Measurements from ENCODE around the gene DCLRE1C. TPM values are rescaled to one million over a fixed set of nuclear protein-coding genes. Genes with fewer than 3 reads are reported as not detected.

Gene DCLRE1C
- total RNA-seq, 1 experiment from 2014 or later, result 21.2 TPM

DNA sequence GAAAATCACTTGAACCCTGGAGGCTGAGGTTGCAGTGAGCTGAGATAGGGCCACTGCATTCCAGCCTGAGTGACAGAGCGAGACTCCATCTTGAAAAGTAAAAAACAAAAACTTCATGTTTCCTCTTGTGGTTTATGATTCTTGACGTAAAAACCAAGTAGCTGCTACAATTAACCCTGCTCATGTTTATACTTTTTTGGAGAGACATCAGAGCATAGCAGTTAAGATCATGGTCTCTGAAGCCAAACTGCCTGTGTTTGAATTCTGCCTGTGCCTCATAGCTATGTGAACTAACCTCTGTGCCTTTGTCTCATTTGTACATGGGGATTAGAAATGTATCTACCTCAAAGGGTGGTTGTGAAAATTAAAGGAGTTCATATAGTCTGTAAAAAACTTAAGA, 48.0 kb downstream of the DCLRE1C start:
- BruUV-seq (replicated peaks), result no TSS peak
- H3K27me3 Mint-ChIP-seq (ENCODE audit: unreplicated experiment), result no peaks in the 10 kb centered on the region
- no peaks in the 10 kb centered on the region for H3K4me1 Mint-ChIP-seq (ENCODE audit: low read depth, unreplicated experiment)
- CTCF ChIA-PET, result no interaction called here
- no peaks in the 10 kb centered on the region for H3K9me3 Mint-ChIP-seq (ENCODE audit: low read depth, unreplicated experiment)
- no peak overlapping the region for H3K4me3 Mint-ChIP-seq (ENCODE audit: low read depth, unreplicated experiment)
- TF ChIP-seq, protein P1, sequence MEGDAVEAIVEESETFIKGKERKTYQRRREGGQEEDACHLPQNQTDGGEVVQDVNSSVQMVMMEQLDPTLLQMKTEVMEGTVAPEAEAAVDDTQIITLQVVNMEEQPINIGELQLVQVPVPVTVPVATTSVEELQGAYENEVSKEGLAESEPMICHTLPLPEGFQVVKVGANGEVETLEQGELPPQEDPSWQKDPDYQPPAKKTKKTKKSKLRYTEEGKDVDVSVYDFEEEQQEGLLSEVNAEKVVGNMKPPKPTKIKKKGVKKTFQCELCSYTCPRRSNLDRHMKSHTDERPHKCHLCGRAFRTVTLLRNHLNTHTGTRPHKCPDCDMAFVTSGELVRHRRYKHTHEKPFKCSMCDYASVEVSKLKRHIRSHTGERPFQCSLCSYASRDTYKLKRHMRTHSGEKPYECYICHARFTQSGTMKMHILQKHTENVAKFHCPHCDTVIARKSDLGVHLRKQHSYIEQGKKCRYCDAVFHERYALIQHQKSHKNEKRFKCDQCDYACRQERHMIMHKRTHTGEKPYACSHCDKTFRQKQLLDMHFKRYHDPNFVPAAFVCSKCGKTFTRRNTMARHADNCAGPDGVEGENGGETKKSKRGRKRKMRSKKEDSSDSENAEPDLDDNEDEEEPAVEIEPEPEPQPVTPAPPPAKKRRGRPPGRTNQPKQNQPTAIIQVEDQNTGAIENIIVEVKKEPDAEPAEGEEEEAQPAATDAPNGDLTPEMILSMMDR (IDR thresholded peaks at IDR 0.05; ENCODE audit: unreplicated experiment), result no peak
- no peak overlapping the region for H3K27ac Mint-ChIP-seq (ENCODE audit: unreplicated experiment)
- DNase-seq, result no peak
- intact Hi-C loops (cut with micrococcal nuclease; ENCODE audit: unreplicated experiment), result no loop called here
- peaks cover 33% of the 10 kb centered on the region for H3K36me3 Mint-ChIP-seq (ENCODE audit: insufficient read depth, unreplicated experiment)

DNA sequence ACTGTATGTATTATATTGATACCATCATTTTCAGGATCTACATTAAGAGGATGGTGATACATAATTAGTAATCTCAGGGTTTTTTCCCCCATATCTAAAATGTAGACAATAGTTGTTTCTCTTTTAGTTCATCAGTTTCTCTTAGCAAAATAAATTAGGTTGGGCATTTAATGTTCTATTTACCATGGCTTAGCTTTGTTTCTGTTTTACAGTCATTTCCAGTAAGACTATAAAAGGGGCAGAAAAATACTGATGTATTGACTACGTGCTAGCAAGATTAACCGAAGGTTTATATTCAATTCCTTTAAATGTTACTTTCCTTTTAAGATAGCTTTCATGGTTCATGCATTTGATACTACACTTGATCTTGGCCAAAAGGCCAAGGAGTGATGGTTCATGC, 49.0 kb downstream of the DCLRE1C start:
- Mint-ChIP-seq H3K4me3 (ENCODE audit: low read depth, unreplicated experiment) (no peak overlapping the region), H3K36me3 (ENCODE audit: insufficient read depth, unreplicated experiment) (peaks cover 23% of the 10 kb centered on the region), H3K9me3 (ENCODE audit: low read depth, unreplicated experiment) (no peaks in the 10 kb centered on the region), H3K27me3 (ENCODE audit: unreplicated experiment) (no peaks in the 10 kb centered on the region), H3K4me1 (ENCODE audit: low read depth, unreplicated experiment) (no peaks in the 10 kb centered on the region), H3K27ac (ENCODE audit: unreplicated experiment) (no peak overlapping the region)
- CTCF ChIA-PET, result no interaction called here
- BruUV-seq (replicated peaks), result no TSS peak
- no peak for DNase-seq
- intact Hi-C loops (cut with micrococcal nuclease; ENCODE audit: unreplicated experiment), result no loop called here
- TF ChIP-seq, protein P1 (IDR thresholded peaks at IDR 0.05; ENCODE audit: unreplicated experiment), result no peak

DNA sequence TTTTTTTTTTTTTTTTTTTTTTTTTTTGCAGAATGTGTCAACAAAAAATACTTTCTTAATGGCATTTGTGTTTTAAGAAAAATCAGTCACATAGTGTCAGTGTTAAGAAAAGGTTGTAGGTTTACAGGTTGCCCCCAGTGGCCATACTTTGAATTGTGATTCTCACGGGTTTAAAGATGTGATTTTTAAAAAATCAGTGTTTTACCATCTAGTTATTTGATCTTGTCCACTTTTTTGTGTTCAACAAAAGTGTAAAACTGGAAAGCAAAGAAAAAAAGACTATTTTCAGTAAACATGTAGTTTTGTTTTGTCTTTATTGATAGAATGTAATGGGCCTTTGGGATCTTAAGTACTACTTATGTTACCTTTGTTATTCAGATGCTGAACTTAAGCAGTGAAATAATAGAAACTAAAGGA, 49.6 kb downstream of the DCLRE1C start:
- peak; percentile 30 for DNase-seq
- Mint-ChIP-seq H3K9me3 (ENCODE audit: low read depth, unreplicated experiment) (no peaks in the 10 kb centered on the region), H3K27ac (ENCODE audit: unreplicated experiment) (no peak overlapping the region), H3K36me3 (ENCODE audit: insufficient read depth, unreplicated experiment) (peaks cover 19% of the 10 kb centered on the region), H3K4me1 (ENCODE audit: low read depth, unreplicated experiment) (no peaks in the 10 kb centered on the region), H3K4me3 (ENCODE audit: low read depth, unreplicated experiment) (no peak overlapping the region), H3K27me3 (ENCODE audit: unreplicated experiment) (no peaks in the 10 kb centered on the region)
- CTCF ChIA-PET, result interaction anchor here (0.7 kb wide), 1 partner anchor 224 kb away, joined by 4 read pairs; no protein-coding TSS in a partner anchor
- intact Hi-C loops (cut with micrococcal nuclease; ENCODE audit: unreplicated experiment), result no loop called here
- no TSS peak for BruUV-seq (replicated peaks)
- TF ChIP-seq, protein P1 (IDR thresholded peaks at IDR 0.05; ENCODE audit: unreplicated experiment), result peak; percentile 23

DNA sequence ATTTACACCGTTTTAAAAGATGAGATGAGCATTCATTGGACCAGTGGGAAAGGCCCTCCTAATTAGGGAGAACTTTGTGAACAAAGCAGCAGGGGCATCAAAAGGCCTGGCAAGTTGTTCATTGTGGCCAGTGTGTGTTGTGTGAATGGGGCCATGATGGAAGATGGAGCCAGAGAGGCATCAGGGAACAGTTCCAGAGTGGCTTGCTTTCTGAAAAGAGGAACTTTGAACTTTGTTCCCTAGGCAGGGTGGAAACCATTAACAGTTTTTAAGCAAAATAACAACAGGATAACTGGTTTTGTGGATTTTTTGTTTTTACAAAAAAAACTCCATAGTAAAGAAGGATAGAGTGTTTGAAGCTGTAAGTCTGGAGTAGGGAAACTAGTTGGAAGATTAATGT, 62.7 kb downstream of the DCLRE1C start:
- no peak overlapping the region for H3K27ac Mint-ChIP-seq (ENCODE audit: unreplicated experiment)
- BruUV-seq (replicated peaks), result no TSS peak
- no peaks in the 10 kb centered on the region for H3K27me3 Mint-ChIP-seq (ENCODE audit: unreplicated experiment)
- peaks cover 14% of the 10 kb centered on the region for H3K4me1 Mint-ChIP-seq (ENCODE audit: low read depth, unreplicated experiment)
- H3K9me3 Mint-ChIP-seq (ENCODE audit: low read depth, unreplicated experiment), result no peaks in the 10 kb centered on the region
- DNase-seq, result no peak
- CTCF ChIA-PET, result no interaction called here
- intact Hi-C loops (cut with micrococcal nuclease; ENCODE audit: unreplicated experiment), result no loop called here
- TF ChIP-seq, protein P1 (IDR thresholded peaks at IDR 0.05; ENCODE audit: unreplicated experiment), result no peak
- H3K36me3 Mint-ChIP-seq (ENCODE audit: insufficient read depth, unreplicated experiment), result no peaks in the 10 kb centered on the region
- H3K4me3 Mint-ChIP-seq (ENCODE audit: low read depth, unreplicated experiment), result no peak overlapping the region

All from Calu3 (cell line).